DMS114 treated with DMSO at 0.1 percent for 48 hours (cell line): ENCODE measurements around the gene HRH2.

Experiments
- DNase-seq: peaks from one replicate; lab custom pipeline; 2025; ENCODE audit not compliant: unreplicated experiment; lab: John Stamatoyannopoulos, UW

HRH2 gene

GRCh38 chr5:175690586-175690985 is 32.7 kb downstream of the HRH2 start:
- no peak for DNase-seq

- no peak for DNase-seq
Observed at GRCh38 chr5:175691761-175692160, 33.9 kb downstream of the HRH2 start.

- no peak for DNase-seq
Observed at GRCh38 chr5:175692235-175692995, 34.5 kb downstream of the HRH2 start.

- DNase-seq, result no peak
Observed at GRCh38 chr5:175692996-175693710, 35.3 kb downstream of the HRH2 start.

- DNase-seq, result no peak
Observed at GRCh38 chr5:175693741-175694140, 35.9 kb downstream of the HRH2 start.

- DNase-seq, result no peak
Observed at GRCh38 chr5:175694371-175695160, 36.7 kb downstream of the HRH2 start.

- DNase-seq, result no peak
Observed at GRCh38 chr5:175695161-175696126, 37.6 kb downstream of the HRH2 start.

GRCh38 chr5:175696139-175696854 is 38.4 kb downstream of the HRH2 start:
- DNase-seq, result no peak

- DNase-seq, result no peak
Observed at GRCh38 chr5:175696855-175697198, 39.0 kb downstream of the HRH2 start.

GRCh38 chr5:175697846-175698245 is 40.0 kb downstream of the HRH2 start:
- no peak for DNase-seq

GRCh38 chr5:175698401-175699115 is 40.7 kb downstream of the HRH2 start:
- no peak for DNase-seq

- DNase-seq, result no peak
Observed at GRCh38 chr5:175700991-175701390, 43.1 kb downstream of the HRH2 start.

GRCh38 chr5:175701797-175702196 is 43.9 kb downstream of the HRH2 start:
- no peak for DNase-seq

GRCh38 chr5:175706499-175706898 is 48.6 kb downstream of the HRH2 start:
- DNase-seq, result no peak

- DNase-seq, result no peak
Observed at GRCh38 chr5:175707751-175708375, 50.0 kb downstream of the HRH2 start.

GRCh38 chr5:175709276-175709781 is 51.5 kb downstream of the HRH2 start:
- no peak for DNase-seq

- DNase-seq, result no peak
Observed at GRCh38 chr5:175710326-175710725, 52.5 kb downstream of the HRH2 start.

- no peak for DNase-seq
Observed at GRCh38 chr5:175711031-175711430, 53.2 kb downstream of the HRH2 start.
